IMR-90 (cell line): ENCODE results near the gene NCKAP5. TPM values are rescaled to one million over a fixed set of nuclear protein-coding genes. Genes with fewer than 3 reads are reported as not detected.

Experiments
- ATAC-seq: fragments of 200-7000 bp; cut with Tn5 transposase; 2 replicates; pipeline ENCODE4 v1.9.1; 2020; ENCODE audit warnings: low read depth, mild to moderate bottlenecking, moderate library complexity
- BruUV-seq: library from RNA; stranded (reverse); fragments of 400-500 nt; replicated peaks from 2 replicates; lab custom pipeline; 2021; lab: Mats Ljungman, UMichigan
- CTCF ChIA-PET: fragments of 300-600 bp; formaldehyde crosslinking; extraction: SDS; loops from one replicate; lab custom pipeline; 2021; ENCODE audit warnings: antibody characterized with exemption; lab: Yijun Ruan, JAX
- POLR2A ChIA-PET: fragments of 300-600 bp; sonication (Branson Sonifier 250); formaldehyde crosslinking; loops from one replicate; lab custom pipeline; 2022; ENCODE audit warnings: antibody characterized with exemption; ENCODE audit not compliant: unreplicated experiment; lab: Charles Lee
- DNase-seq: peaks from one replicate; pipeline ENCODE4 v3.0.0; 2013
- H2AFZ ChIP-seq: replicated peaks from 2 replicates; pipeline ENCODE3; 2013; ENCODE audit warnings: low read length, mild to moderate bottlenecking; ENCODE audit not compliant: poor library complexity
- H2AK5ac ChIP-seq: 2 replicates; pipeline ENCODE4 v1.6.1; 2013; ENCODE audit warnings: low read depth, low read length, inconsistent platforms
- H2AK9ac ChIP-seq: replicated peaks from 2 replicates; pipeline ENCODE3; 2013; ENCODE audit warnings: mild to moderate bottlenecking, low read depth, low read length, moderate library complexity; ENCODE audit not compliant: poor library complexity
- H2BK120ac ChIP-seq: 2 replicates; pipeline ENCODE4 v1.6.1; 2013; ENCODE audit warnings: low read depth, low read length, inconsistent platforms
- H2BK15ac ChIP-seq: 3 replicates; pipeline ENCODE4 v1.6.1; 2013; ENCODE audit warnings: low read depth, low read length, inconsistent platforms
- H2BK20ac ChIP-seq: 2 replicates; pipeline ENCODE4 v1.6.1; 2013; ENCODE audit warnings: low read depth, mild to moderate bottlenecking, inconsistent platforms, low read length, moderate library complexity
- H2BK5ac ChIP-seq: 2 replicates; pipeline ENCODE4 v1.6.1; 2013; ENCODE audit warnings: mild to moderate bottlenecking, low read depth, low read length, inconsistent platforms; ENCODE audit not compliant: poor library complexity, severe bottlenecking
- H3K14ac ChIP-seq: replicated peaks from 2 replicates; pipeline ENCODE4 v1.6.1; 2013; ENCODE audit warnings: low read depth, low read length, inconsistent platforms
- H3K18ac ChIP-seq: 2 replicates; pipeline ENCODE4 v1.6.1; 2013; ENCODE audit warnings: low read depth, low read length, control low read depth
- H3K23ac ChIP-seq: 2 replicates; pipeline ENCODE4 v1.6.1; 2013; ENCODE audit warnings: low read depth, low read length, inconsistent platforms
- H3K27ac ChIP-seq: 2 replicates; pipeline ENCODE4 v1.5.1; 2013; ENCODE audit warnings: mild to moderate bottlenecking, control low read depth, low read length; ENCODE audit not compliant: insufficient read depth
- H3K27me3 ChIP-seq: 2 replicates; pipeline ENCODE4 v1.6.1; 2013; ENCODE audit warnings: low read length; ENCODE audit not compliant: control insufficient read depth, insufficient read depth
- H3K36me3 ChIP-seq: 2 replicates; pipeline ENCODE4 v1.6.1; 2013; ENCODE audit warnings: low read length, mixed read lengths; ENCODE audit not compliant: control insufficient read depth, insufficient read depth
- H3K4ac ChIP-seq: 2 replicates; pipeline ENCODE4 v1.6.1; 2013; ENCODE audit warnings: low read depth, low read length, inconsistent platforms
- H3K4me1 ChIP-seq: 2 replicates; pipeline ENCODE4 v1.6.1; 2013; ENCODE audit warnings: low read length, mixed read lengths; ENCODE audit not compliant: control insufficient read depth, insufficient read depth
- H3K4me2 ChIP-seq: 2 replicates; pipeline ENCODE4 v1.6.1; 2013; ENCODE audit warnings: low read depth, mild to moderate bottlenecking, control low read depth, low read length, moderate library complexity
- H3K4me3 ChIP-seq: 2 replicates; pipeline ENCODE4 v1.5.1; 2013; ENCODE audit warnings: low read depth, mild to moderate bottlenecking, control low read depth, low read length, moderate library complexity; ENCODE audit not compliant: insufficient read depth
- H3K56ac ChIP-seq: 2 replicates; pipeline ENCODE4 v1.6.1; 2013; ENCODE audit warnings: low read length, inconsistent platforms; ENCODE audit not compliant: insufficient read depth; ENCODE audit errors: extremely low read depth
- H3K79me1 ChIP-seq, 2 experiments: 2 replicates each; pipeline ENCODE4 v1.6.1; 2013; ENCODE audit warnings: low read length in 2 of 2, inconsistent platforms in 1 of 2, low read depth in 1 of 2
- H3K9ac ChIP-seq: 2 replicates; pipeline ENCODE4 v1.6.1; 2013; ENCODE audit warnings: low read depth, low read length, control low read depth
- H3K9me1 ChIP-seq: 2 replicates; pipeline ENCODE4 v1.6.1; 2013; ENCODE audit warnings: low read length, inconsistent platforms; ENCODE audit not compliant: insufficient read depth
- H3K9me3 ChIP-seq: 2 replicates; pipeline ENCODE4 v1.6.1; 2013; ENCODE audit warnings: low read length; ENCODE audit not compliant: control insufficient read depth, insufficient read depth
- H4K20me1 ChIP-seq: 2 replicates; pipeline ENCODE4 v1.6.1; 2013; ENCODE audit warnings: low read length, inconsistent platforms; ENCODE audit not compliant: insufficient read depth
- H4K5ac ChIP-seq: 2 replicates; pipeline ENCODE4 v1.6.1; 2013; ENCODE audit warnings: mild to moderate bottlenecking, low read depth, low read length, control low read depth
- H4K8ac ChIP-seq, 2 experiments: 2 replicates each; pipeline ENCODE4 v1.6.1; 2013; ENCODE audit warnings: low read depth in 2 of 2, low read length in 2 of 2, control low read depth in 1 of 2, inconsistent platforms in 1 of 2
- H4K91ac ChIP-seq: 2 replicates; pipeline ENCODE4 v1.6.1; 2013; ENCODE audit warnings: low read depth, low read length, inconsistent platforms; ENCODE audit not compliant: insufficient read depth
- BHLHE40 ChIP-seq: fragments of 150-350 bp; IDR thresholded peaks from 2 replicates; pipeline ENCODE4 v1.6.1; 2016; ENCODE audit warnings: mild to moderate bottlenecking, low read depth, low read length
- CEBPB ChIP-seq: IDR thresholded peaks from 2 replicates; pipeline ENCODE4 v1.6.1; 2012; ENCODE audit warnings: low read depth, low read length, improper control_type of control experiment
- CHD1 ChIP-seq: IDR thresholded peaks from 2 replicates; pipeline ENCODE4 v1.6.1; 2012; ENCODE audit warnings: low read depth, low read length, improper control_type of control experiment
- CTCF ChIP-seq: conservative IDR thresholded peaks from 2 replicates; pipeline ENCODE4 v1.5.1; 2012; ENCODE audit warnings: mild to moderate bottlenecking, low read depth, low read length, improper control_type of control experiment
- FOS ChIP-seq: fragments of 150-350 bp; IDR thresholded peaks from 2 replicates; pipeline ENCODE4 v1.6.1; 2016; ENCODE audit warnings: low read depth, low read length
- MAFK ChIP-seq: IDR thresholded peaks from 2 replicates; pipeline ENCODE4 v1.6.1; 2012; ENCODE audit warnings: low read depth, low read length, improper control_type of control experiment
- MXI1 ChIP-seq: IDR thresholded peaks from 2 replicates; pipeline ENCODE4 v1.6.1; 2012; ENCODE audit warnings: low read depth, mild to moderate bottlenecking, low read length, moderate library complexity, borderline replicate concordance
- POLR2A ChIP-seq: IDR thresholded peaks from 2 replicates; pipeline ENCODE4 v1.6.1; 2012; ENCODE audit warnings: mild to moderate bottlenecking, low read depth, low read length
- RAD21 ChIP-seq: IDR thresholded peaks from 2 replicates; pipeline ENCODE4 v1.6.1; 2012; ENCODE audit warnings: low read length, improper control_type of control experiment
- RCOR1 ChIP-seq: IDR thresholded peaks from 2 replicates; pipeline ENCODE4 v1.6.1; 2012; ENCODE audit warnings: mild to moderate bottlenecking, low read length, improper control_type of control experiment; ENCODE audit not compliant: insufficient replicate concordance
- SMC3 ChIP-seq: fragments of 150-350 bp; IDR thresholded peaks from 2 replicates; pipeline ENCODE4 v1.6.1; 2016; ENCODE audit warnings: low read depth, mild to moderate bottlenecking, antibody characterized with exemption, low read length, moderate library complexity
- USF2 ChIP-seq: fragments of 150-350 bp; IDR thresholded peaks from 2 replicates; pipeline ENCODE4 v1.6.1; 2017; ENCODE audit warnings: mild to moderate bottlenecking, antibody characterized with exemption, low read length, low read depth
- WGBS, 2 experiments: methylation state at CpG; one replicate each; pipeline versions ENCODE4 v1.1.5 to v1.1.7; 2013; ENCODE audit warnings: missing lambda C conversion rate in 2 of 2; ENCODE audit not compliant: insufficient read length in 1 of 2; ENCODE audit errors: extremely low coverage in 2 of 2; 5-methylcytosine and 5-hydroxymethylcytosine counted together
- dilution Hi-C: fragments of 300-500 bp; cut with HindIII; formaldehyde crosslinking; loops from one replicate; pipeline ENCODE4 v1.14.3; 2018; ENCODE audit warnings: low sequenced_read_pairs; ENCODE audit not compliant: unreplicated experiment
- in situ Hi-C: fragments of 300-500 bp; cut with MboI; formaldehyde crosslinking; loops from 3 replicates; pipeline ENCODE4 v1.14.3; 2019; ENCODE audit warnings: low sequenced_read_pairs, inconsistent platforms, mixed read lengths
- intact Hi-C: fragments of 100-400 bp; cut with micrococcal nuclease; formaldehyde crosslinking; loops from 2 replicates; pipeline ENCODE4 v1.10.0; 2022
- polyA plus RNA-seq, 3 experiments: library from polyadenylated mRNA; depleted of rRNA; stranded (reverse); fragments of >200 nt; gene quantifications; 2 replicates each; pipeline ENCODE4 v1.2.3, GENCODE V29; 2012; ENCODE audit warnings: low replicate concordance in 1 of 3
- total RNA-seq: library from RNA; depleted of rRNA; stranded (reverse); fragments of >200 nt; gene quantifications from 2 replicates; pipeline ENCODE4 v1.2.3, GENCODE V29; 2012
- TF ChIP-seq, protein P1 (sequence below): fragments of 150-350 bp; IDR thresholded peaks from 2 replicates; pipeline ENCODE4 v1.6.1; 2016; ENCODE audit warnings: low read depth, mild to moderate bottlenecking, low read length, moderate library complexity, borderline replicate concordance

The NCKAP5 gene
- total and polyA plus RNA-seq, 2 of the 4 experiments (the other 2 are of a cell fraction): 2.7 to 3.9 TPM

- no peak overlapping the region for H3K18ac ChIP-seq
These were observed 752.0 kb downstream of the NCKAP5 start for GRCh38 chr2:132816234-132816633.

More at GRCh38 chr2:132816234-132816633, 752.0 kb downstream of the NCKAP5 start:
- no peak overlapping the region for H3K9ac ChIP-seq
- dilution Hi-C loops: no loop called here
- ATAC-seq (no peak), DNase-seq (no peak)
- H2AFZ ChIP-seq: no peak overlapping the region
- TF ChIP-seq USF2 (no peak), RCOR1 (no peak), CTCF (no peak), FOS (no peak), MAFK (no peak), SMC3 (no peak), CEBPB (no peak), MXI1 (no peak), POLR2A (no peak), RAD21 (no peak), BHLHE40 (no peak), CHD1 (no peak)
- TF ChIP-seq, protein P1, sequence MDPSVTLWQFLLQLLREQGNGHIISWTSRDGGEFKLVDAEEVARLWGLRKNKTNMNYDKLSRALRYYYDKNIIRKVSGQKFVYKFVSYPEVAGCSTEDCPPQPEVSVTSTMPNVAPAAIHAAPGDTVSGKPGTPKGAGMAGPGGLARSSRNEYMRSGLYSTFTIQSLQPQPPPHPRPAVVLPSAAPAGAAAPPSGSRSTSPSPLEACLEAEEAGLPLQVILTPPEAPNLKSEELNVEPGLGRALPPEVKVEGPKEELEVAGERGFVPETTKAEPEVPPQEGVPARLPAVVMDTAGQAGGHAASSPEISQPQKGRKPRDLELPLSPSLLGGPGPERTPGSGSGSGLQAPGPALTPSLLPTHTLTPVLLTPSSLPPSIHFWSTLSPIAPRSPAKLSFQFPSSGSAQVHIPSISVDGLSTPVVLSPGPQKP: no peak
- H2BK20ac ChIP-seq: no peak overlapping the region
- POLR2A ChIA-PET: interaction anchor here (0.6 kb wide), 1 partner anchor 164 kb away, joined by 5 read pairs; no protein-coding TSS in a partner anchor
- 100% methylated on average over 2 of the region's 7 CpGs; no CpG with 5 or more reads in 1 of the 2 experiments for WGBS, 2 experiments
- no peak overlapping the region for H3K23ac ChIP-seq
- 0 out of 3 replicates have a peak overlapping the region, but pooled peaks have one; percentile 2 for H2BK15ac ChIP-seq
- peaks cover 3% of the 10 kb centered on the region; the same call in 1 of the 2 replicates for H3K9me1 ChIP-seq
- intact Hi-C loops: no loop called here
- no peak overlapping the region for H2AK9ac ChIP-seq
- H3K36me3 ChIP-seq: no peaks in the 10 kb centered on the region; the same call in 1 of the 2 replicates
- H3K9me3 ChIP-seq: no peaks in the 10 kb centered on the region
- no peaks in the 10 kb centered on the region for H3K27me3 ChIP-seq
- H3K56ac ChIP-seq: no peak overlapping the region
- peaks cover 0 to 22% of the 10 kb centered on the region in 2 experiments; a peak in 2 of 4 replicates for H3K79me1 ChIP-seq
- no peak overlapping the region for H4K5ac ChIP-seq
- BruUV-seq: no TSS peak
- 0 out of 2 replicates have a peak overlapping the region, but pooled peaks have one; percentile 1 for H3K14ac ChIP-seq
- H4K91ac ChIP-seq: no peak overlapping the region
- H3K4me2 ChIP-seq: no peak overlapping the region
- CTCF ChIA-PET: no interaction called here
- H3K4me1 ChIP-seq: peaks cover 6% of the 10 kb centered on the region; the same call in 1 of the 2 replicates
- no peak overlapping the region for H3K27ac ChIP-seq
- peak overlapping the region; percentile 2; the same call in 1 of the 2 replicates for H3K4ac ChIP-seq
- no peak overlapping the region for H2BK5ac ChIP-seq
- 0 out of 2 replicates have a peak overlapping the region, but pooled peaks have one; percentile 68 for H2AK5ac ChIP-seq
- in situ Hi-C loops: no loop called here
- H3K4me3 ChIP-seq: no peak overlapping the region
- H2BK120ac ChIP-seq: no peak overlapping the region
- H4K8ac ChIP-seq: peak overlapping the region in 1 of 2 experiments; percentile 16; a peak in 1 of 4 replicates
- no peaks in the 10 kb centered on the region for H4K20me1 ChIP-seq
